GM21515 (cell line): ENCODE data around the gene KRTAP10-3.

ENCODE experiments used
- ATAC-seq: cut with Tn5 transposase; IDR thresholded peaks from one replicate; pipeline ENCODE4 v1.9.1; 2021; ENCODE audit not compliant: unreplicated experiment

The KRTAP10-3 gene

DNA sequence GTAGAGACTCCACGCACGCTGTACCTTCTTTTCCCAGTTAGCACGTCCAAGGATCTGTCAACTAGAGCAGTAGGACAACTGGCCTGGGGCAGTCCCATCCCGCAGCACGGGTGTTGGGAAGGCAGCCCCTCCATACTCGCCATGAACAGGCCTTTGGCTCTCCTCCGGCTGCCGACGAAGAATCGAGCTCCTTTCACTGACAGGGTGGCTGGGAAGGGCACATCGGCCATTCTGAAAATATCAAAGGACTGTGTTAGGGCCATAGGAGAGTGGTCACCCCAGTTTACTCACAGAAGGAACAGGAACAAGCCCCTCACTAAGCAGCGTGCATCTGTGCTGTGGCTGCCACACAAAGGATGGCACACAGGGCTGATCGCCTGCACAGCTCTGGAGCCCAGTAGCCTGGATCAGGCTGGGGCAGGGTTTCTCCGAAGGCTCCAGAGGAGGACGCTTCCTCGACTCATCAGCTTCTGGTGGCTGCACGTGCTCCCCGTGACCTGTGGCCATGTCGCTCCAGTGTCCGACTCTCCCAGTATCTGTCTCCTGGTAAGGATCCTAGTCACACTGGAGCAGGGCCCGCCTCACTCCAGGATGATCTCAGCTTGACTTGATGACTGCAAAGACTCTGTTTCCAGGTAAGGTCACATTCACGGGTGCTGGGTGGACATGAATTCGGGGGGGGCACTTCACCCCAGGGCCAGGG lies 27.5 kb downstream of the KRTAP10-3 start:
- ATAC-seq, result no peak

- no peak for ATAC-seq
These were observed 28.2 kb downstream of the KRTAP10-3 start for GRCh38 chr21:44530221-44530902.

DNA sequence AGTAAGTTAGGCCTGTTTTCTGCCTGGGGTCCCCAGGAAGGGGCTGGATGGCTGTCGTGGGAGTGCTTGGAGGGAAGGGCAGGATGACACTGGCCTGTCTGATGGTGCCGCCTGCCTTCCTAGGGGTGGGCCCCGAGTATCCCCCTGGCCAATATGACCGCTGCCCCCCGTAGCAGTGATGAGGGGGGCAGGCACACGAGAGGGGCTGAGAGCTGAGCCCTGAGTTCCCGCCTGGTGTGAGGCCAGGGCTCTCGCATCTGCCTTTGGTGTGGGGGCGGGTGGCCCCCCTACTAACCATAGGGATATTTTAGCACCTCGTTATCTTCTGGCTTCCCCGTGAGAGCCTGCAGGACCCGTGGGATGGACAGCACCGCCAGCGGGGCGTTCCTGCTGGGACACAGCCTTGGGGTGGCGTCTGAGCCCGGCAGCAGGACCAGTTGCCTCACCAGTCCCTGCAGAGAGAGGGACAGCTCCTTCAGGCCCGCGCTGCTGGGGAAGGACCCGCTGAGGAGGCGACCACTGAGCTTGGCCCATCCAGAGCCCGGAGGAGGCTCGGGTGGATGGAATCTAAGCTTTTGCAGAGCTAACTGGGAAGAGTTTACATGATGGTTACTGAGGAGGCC lies 29.0 kb downstream of the KRTAP10-3 start:
- no peak for ATAC-seq

DNA sequence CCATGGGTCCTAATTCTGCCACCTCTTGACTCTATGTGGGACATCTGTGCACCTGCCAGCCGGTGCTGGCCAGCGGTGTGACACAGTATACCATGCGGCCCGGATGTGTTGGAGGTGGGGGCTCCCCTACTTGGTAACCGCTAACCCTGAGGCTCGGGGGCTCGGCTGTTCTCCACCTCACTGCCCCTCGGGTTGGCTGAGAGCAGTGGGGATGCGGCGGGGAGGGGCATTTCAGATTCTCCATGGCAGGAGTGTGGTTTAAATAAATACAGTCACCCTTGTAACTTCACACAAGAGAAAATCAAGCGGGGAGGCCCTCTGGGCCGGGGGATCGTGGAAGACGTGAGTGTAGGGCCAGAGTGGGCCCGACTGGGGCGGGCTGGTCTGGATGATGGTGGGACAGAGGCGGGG lies 29.6 kb downstream of the KRTAP10-3 start:
- ATAC-seq, result no peak

GRCh38 chr21:44528634-44528995 lies 30.0 kb downstream of the KRTAP10-3 start:
- ATAC-seq, result no peak

GRCh38 chr21:44527983-44528633 lies 30.5 kb downstream of the KRTAP10-3 start:
- ATAC-seq, result no peak

DNA sequence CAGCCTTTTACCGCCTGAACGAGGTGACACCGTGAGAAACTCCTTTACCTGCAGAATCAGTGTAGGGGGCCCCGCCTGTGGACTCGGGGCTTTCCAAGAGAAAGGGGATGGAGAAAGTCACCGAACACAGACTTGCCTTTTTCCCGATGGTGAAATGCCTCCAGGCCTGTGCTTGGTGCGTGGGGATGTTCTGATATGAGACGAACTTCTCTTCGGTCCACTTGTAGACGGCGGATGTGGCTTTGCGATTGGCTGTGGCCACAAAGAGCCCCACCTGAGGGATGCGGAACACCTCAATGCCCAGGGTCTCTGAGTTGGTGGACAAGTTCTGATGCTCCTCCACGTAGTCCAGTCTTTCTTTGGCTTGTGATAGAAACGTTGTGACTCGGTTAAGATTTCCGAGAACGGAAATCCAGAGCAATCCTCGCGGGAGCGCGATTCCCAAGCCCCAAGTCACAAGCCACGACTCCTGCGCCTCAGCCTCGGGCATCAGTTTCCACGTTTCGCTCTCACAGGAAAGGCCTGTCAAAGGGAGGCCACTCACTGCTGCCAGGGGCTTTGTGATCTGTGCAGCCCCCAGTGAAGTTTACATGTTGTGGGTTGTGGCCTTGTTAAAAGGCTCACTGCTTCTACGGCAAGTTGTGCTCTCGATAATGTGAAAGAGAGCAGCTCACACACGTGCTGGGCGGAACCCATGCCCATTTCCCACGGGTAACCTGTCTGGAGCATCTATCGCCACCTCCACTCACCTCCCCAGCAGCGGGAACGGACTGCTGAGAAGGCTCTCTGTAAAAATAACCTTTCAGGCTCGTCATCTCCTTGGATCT lies 31.2 kb downstream of the KRTAP10-3 start:
- no peak for ATAC-seq

- ATAC-seq, result no peak
These were observed 32.2 kb downstream of the KRTAP10-3 start for GRCh38 chr21:44526096-44526997.

DNA sequence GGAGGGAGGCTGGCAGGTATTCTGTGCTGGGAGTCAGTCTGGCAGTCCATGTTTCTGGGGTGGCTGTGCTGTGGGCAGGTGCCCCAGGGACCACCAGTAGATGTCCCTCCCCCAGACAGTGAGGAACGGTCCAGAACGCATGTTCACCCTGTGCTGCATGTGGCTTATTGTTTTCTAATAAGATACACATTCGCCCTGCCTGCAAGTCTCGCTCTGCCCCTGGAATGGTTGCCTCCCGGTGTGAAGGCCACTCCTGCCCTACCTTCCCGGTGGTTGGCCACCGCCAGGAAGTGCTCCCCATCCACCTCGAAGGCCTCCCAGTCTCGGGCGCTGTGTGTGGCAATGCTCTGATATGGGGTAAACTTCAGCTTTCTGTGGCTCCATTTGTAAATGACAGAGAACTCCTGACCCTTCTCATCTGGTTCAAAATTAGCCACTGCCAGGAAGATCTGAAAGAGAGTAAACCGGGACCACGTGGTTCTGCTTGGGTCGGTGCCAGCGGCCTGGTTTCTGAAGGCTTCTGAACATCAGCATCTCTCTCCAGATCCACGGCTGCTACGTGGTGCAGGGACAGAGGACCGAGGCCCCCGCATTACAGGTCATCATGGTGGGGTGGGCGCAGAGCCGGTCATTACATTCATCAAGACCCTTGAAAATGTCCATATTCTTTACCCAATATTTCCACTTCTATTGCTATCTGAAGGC lies 33.1 kb downstream of the KRTAP10-3 start:
- no peak for ATAC-seq

DNA sequence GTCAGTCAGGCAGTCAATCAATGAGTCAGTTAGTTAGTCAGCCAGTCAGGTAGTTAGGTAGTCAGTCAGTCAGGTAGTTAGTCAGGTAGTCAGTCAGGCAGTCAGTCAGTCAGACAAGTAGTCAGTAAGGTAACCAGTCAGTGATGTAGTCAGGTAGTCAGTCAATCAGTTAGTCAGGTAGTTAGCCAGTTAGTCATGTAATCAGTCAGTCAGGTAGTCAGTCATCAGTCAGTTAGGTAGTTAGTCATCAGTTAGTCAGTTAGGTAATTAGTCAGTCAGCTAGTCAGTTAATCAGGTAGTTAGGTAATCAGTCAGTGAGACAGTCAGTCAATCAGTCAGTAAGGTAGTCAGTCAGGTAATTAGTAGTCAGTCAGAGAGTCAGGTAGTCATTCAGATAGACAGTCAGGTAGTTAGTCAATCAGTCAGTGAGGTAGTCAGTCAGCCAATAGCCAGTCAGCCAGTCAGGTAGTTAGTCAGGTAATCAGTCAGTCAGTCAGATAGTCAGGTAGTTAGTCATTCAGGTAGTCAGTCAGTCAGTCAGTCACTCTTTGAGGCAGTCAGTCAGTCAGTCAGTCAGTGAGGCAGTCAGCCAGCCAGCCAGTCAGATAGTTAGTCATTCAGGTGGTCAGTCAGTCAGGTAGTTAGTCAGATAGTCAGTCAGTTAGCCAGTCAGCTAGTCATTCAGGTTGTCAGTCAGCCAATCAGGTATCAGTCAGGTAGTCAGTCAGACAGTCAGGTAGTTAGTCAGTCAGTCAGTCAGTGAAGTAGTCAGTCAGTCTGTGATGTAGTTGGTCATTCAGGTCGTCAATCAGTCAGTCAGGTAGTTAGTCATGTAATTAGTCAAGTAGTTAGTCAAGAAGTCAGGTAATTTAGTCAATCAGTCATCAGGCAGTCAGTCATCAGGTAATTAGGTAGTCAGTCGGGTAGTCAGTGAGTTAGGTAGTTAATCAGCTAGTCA lies 33.9 kb downstream of the KRTAP10-3 start:
- no peak for ATAC-seq

GRCh38 chr21:44523567-44524413 lies 34.8 kb downstream of the KRTAP10-3 start:
- no peak for ATAC-seq

GRCh38 chr21:44522753-44523204 lies 35.8 kb downstream of the KRTAP10-3 start:
- no peak for ATAC-seq

GRCh38 chr21:44521928-44522752 lies 36.5 kb downstream of the KRTAP10-3 start:
- ATAC-seq, result no peak

DNA sequence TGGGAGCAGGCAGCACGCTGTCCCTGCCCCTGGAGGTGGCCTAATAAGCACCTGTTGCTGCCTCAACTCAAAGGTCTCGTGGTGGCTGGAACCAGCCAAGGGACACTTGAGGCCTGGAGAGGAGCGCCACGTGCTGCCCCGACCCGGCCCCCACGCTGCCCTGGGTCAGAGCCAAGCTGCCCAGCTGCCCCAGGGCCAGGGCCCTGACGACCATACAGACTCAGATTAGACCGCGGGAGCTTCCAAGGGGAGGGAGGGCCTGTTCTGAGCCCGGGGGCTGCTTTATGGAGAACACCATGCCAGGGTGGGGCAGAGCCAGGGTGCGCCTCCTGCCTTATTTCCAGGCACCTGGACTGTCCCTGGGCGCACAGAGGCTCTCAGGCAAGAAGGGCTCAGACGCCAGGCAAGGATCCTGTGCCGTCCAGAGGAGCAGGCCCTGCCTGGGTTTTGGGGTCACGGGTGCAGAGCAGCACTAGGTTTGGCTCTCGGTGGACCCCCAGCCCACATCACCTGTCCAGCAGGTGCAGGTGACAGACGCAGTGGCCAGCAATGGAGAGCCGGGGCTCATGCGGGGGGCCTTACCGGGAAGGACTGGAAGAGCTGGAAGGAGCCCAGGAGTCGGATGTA lies 37.2 kb downstream of the KRTAP10-3 start:
- no peak for ATAC-seq

DNA sequence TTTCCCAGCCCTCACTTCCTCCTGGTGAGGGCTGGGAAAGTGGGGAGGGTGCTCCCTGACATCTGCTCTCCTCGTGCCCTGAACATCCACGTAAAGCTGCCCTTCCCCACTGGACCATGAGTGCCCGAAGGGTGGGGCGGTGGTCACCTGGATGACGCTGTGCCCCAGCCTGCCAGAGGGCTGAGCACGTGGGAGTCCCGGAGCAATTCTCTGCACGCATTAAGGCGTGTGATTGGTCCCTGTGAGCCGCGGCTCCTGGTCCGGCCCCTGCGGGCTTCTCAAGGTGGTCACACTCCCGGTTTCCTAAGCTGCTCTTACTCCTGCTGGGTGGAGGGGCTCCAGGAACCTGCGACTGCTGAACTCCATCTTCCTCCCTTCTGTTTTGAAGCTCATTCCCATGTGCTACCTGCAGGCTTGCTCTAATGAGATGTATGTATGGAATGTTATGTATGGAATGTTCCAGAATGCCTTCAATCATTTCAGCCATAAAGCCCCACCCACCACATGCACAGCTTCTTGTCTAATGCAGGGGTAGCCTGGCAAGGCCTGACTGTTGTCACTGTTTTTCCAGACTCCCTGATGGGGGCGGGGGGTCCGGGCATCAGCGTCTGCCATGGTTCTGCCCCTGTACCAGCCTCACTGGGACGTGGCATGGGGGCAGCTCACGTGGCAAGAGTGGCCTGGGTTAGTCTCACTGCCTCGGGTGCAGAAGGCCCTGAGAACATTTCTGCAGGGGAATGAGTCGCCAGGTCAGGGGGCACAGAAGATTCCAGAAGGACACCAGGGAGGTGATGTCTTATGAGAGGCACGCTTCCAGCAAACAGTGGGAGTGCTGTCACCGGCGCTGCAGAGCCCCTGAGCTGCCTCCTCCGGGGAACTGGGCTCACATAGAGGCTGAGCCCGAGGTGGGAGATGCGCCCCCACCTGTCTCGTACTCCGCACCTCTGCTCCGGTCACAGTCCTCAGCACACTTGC lies 38.0 kb downstream of the KRTAP10-3 start:
- ATAC-seq, result no peak
